Measurements from ENCODE around the gene SFMBT1. TPM values are rescaled to one million over a fixed set of nuclear protein-coding genes. Genes with fewer than 3 reads are reported as not detected.
A peak's percentile ranks its signal among the peaks of the same experiment; 100 is the strongest.

The SFMBT1 gene, protein sequence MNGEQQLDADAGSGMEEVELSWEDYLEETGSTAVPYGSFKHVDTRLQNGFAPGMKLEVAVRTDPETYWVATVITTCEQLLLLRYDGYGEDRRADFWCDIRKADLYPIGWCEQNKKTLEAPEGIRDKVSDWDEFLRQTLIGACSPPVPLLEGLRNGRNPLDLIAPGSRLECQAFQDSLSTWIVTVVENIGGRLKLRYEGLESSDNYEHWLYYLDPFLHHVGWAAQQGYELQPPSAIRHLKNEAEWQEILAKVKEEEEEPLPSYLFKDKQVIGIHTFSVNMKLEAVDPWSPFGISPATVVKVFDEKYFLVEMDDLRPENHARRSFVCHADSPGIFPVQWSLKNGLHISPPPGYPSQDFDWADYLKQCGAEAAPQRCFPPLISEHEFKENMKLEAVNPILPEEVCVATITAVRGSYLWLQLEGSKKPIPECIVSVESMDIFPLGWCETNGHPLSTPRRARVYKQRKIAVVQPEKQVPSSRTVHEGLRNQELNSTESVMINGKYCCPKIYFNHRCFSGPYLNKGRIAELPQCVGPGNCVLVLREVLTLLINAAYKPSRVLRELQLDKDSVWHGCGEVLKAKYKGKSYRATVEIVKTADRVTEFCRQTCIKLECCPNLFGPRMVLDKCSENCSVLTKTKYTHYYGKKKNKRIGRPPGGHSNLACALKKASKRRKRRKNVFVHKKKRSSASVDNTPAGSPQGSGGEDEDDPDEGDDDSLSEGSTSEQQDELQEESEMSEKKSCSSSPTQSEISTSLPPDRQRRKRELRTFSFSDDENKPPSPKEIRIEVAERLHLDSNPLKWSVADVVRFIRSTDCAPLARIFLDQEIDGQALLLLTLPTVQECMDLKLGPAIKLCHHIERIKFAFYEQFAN
- total RNA-seq = 10 to 100 TPM in 1 of 2 donors, 1 to 10 TPM in 1; 6.9 to 10.3 TPM
- 8.2 TPM for polyA plus RNA-seq (2013, experiment 1 of 2)
- 7.4 TPM for polyA plus RNA-seq (2013, experiment 2 of 2)
- long read RNA-seq, experiment 1, full-length matches to known transcripts = 1 of 1 reads
- long read RNA-seq, experiment 1, partial matches to known transcripts = 0 of 1 reads
- long read RNA-seq, experiment 1, other reads (novel, unspliced or antisense) = 0 of 1 reads
- long read RNA-seq, experiment 2, full-length matches to known transcripts = 7 of 15 reads
- long read RNA-seq, experiment 2, partial matches to known transcripts = 2 of 15 reads
- long read RNA-seq, experiment 2, other reads (novel, unspliced or antisense) = 6 of 15 reads
- long read RNA-seq, experiment 3, full-length matches to known transcripts = 1 of 36 reads
- long read RNA-seq, experiment 3, partial matches to known transcripts = 30 of 36 reads
- long read RNA-seq, experiment 3, other reads (novel, unspliced or antisense) = 5 of 36 reads
- long read RNA-seq, experiment 4, partial matches to known transcripts = 2 of 2 reads
- long read RNA-seq, experiment 4, other reads (novel, unspliced or antisense) = 0 of 2 reads

DNA sequence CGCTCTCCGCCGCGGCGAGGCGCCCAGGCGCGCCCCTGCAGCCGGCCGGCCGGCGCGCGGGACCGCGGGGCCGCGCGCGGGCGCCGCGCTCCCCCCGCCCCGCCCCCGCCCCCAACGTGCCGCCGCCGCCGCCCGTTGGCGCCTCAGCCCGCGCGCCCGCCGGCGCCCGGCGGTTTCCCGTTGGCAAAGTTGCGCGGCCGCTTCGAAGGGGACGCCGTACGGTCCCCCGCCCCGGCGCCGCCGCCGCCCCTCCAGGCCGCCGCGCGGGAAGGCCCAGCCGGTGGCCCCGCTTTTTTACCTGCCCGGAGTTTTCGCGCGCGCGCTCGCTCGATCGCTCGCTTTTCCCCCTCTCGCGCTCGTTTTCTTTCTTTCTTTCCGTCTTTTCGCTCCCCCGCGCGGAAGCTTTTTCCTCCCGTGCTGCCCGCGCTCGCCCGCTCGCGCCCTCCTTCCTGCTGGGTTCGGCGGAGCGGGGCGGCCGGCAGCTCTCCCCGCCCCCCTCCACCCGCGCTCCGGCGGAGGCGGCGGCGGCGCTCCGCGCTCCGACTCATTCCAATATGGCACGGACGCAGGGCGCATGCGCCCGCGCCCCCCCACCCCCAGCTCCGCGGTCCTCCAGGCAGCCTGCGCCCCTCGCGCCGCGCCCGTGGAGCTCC is at the start of gene SFMBT1:
Gene SFMBT1 (minus strand): TSS at position 556 of the 653 bp plus-strand sequence. CDS start 76,945 bp downstream, outside the sequence.
- peak within 1 kb of the TSS; percentile 44 for H3K9ac ChIP-seq (ENCODE audit: extremely low read depth, low read length, poor library complexity, severe bottlenecking)
- DNase-seq = peak; percentile 81
- H3K27me3 ChIP-seq (ENCODE audit: control insufficient read depth, insufficient read depth, low read length, poor library complexity, severe bottlenecking) = peaks cover 22% of the 10 kb centered on the region
- TF ChIP-seq, protein P1, sequence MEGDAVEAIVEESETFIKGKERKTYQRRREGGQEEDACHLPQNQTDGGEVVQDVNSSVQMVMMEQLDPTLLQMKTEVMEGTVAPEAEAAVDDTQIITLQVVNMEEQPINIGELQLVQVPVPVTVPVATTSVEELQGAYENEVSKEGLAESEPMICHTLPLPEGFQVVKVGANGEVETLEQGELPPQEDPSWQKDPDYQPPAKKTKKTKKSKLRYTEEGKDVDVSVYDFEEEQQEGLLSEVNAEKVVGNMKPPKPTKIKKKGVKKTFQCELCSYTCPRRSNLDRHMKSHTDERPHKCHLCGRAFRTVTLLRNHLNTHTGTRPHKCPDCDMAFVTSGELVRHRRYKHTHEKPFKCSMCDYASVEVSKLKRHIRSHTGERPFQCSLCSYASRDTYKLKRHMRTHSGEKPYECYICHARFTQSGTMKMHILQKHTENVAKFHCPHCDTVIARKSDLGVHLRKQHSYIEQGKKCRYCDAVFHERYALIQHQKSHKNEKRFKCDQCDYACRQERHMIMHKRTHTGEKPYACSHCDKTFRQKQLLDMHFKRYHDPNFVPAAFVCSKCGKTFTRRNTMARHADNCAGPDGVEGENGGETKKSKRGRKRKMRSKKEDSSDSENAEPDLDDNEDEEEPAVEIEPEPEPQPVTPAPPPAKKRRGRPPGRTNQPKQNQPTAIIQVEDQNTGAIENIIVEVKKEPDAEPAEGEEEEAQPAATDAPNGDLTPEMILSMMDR (conservative IDR thresholded peaks at IDR 0.05) = no peak
- Mint-ChIP-seq H3K4me3 (peak within 1 kb of the TSS; percentile 79), H3K4me1 (peaks cover 21% of the 10 kb centered on the region), H3K27ac (peak within 1 kb of the TSS; percentile 74), H3K36me3 (ENCODE audit: low read depth) (no peaks in the 10 kb centered on the region), H3K27me3 (ENCODE audit: insufficient read depth) (peaks cover 43% of the 10 kb centered on the region), H3K9me3 (no peaks in the 10 kb centered on the region)
- H3K9me3 ChIP-seq (ENCODE audit: control insufficient read depth, low read length) = no peaks in the 10 kb centered on the region
- peaks cover 4% of the 10 kb centered on the region for H3K4me1 ChIP-seq (ENCODE audit: control insufficient read depth, insufficient read depth, low read length)
- no peak within 1 kb of the TSS for H3K27ac ChIP-seq (ENCODE audit: low read depth, low read length)
- H3K4me3 ChIP-seq (ENCODE audit: low read length) = peak within 1 kb of the TSS; percentile 83
- no peaks in the 10 kb centered on the region for H3K36me3 ChIP-seq (ENCODE audit: control insufficient read depth, insufficient read depth, low read length)
- WGBS, 2 experiments (ENCODE audit: insufficient coverage in 1 of 2, insufficient read length in 1 of 2) = 0% methylated on average over 17 to 112 of the region's 117 CpGs

DNA sequence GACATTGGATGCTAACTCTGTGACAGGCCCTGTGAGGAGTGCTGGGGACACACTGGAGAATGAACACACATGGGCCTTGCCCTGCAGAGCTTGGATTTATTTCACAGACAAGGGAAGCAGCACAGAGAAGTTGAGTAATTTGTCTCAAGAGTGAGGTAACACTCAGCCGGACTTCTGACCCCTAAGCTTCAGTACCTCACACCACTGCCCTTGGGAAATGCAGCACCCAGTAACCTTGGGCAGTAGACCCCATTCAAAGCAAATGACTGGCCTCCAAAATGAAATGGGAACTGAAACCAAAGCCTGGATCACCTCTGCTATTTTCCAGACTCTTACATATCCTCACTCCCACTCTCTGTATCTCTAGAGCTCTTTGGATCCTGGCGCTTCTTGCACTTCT is 47.1 kb upstream of the SFMBT1 start:
- Mint-ChIP-seq H3K4me1 (no peaks in the 10 kb centered on the region), H3K4me3 (no peak overlapping the region), H3K36me3 (ENCODE audit: low read depth) (peaks cover 28% of the 10 kb centered on the region), H3K27ac (no peak overlapping the region), H3K27me3 (ENCODE audit: insufficient read depth) (no peaks in the 10 kb centered on the region), H3K9me3 (no peaks in the 10 kb centered on the region)
- Histone ChIP-seq H3K27me3 (ENCODE audit: control insufficient read depth, insufficient read depth, low read length, poor library complexity, severe bottlenecking) (no peaks in the 10 kb centered on the region), H3K4me3 (ENCODE audit: low read length) (no peak overlapping the region), H3K36me3 (ENCODE audit: control insufficient read depth, insufficient read depth, low read length) (peaks cover 21% of the 10 kb centered on the region), H3K27ac (ENCODE audit: low read depth, low read length) (no peak overlapping the region), H3K9ac (ENCODE audit: extremely low read depth, low read length, poor library complexity, severe bottlenecking) (no peak overlapping the region), H3K4me1 (ENCODE audit: control insufficient read depth, insufficient read depth, low read length) (no peaks in the 10 kb centered on the region), H3K9me3 (ENCODE audit: control insufficient read depth, low read length) (no peaks in the 10 kb centered on the region)
- WGBS, 2 experiments (ENCODE audit: insufficient coverage in 1 of 2, insufficient read length in 1 of 2) = 88 to 94% methylated on average over 2 of the region's 2 CpGs
- DNase-seq = no peak
- TF ChIP-seq, protein P1 (conservative IDR thresholded peaks at IDR 0.05) = no peak

Measured in endodermal cell (in vitro differentiated cells).